Neutrophil (primary cell): ENCODE data around the gene PRDM11.

Experiments
- H3K27ac ChIP-seq: fragments of 200-600 bp; sonication (generic); 2 replicates; pipeline ENCODE4 v1.5.1; 2016; ENCODE audit warnings: mild to moderate bottlenecking, moderate library complexity
- H3K27me3 ChIP-seq: fragments of 200-600 bp; sonication (generic); 2 replicates; pipeline ENCODE4 v1.6.0; 2016; ENCODE audit warnings: mild to moderate bottlenecking
- H3K36me3 ChIP-seq: fragments of 200-600 bp; sonication (generic); 2 replicates; pipeline ENCODE4 v1.5.1; 2017
- H3K4me1 ChIP-seq, 2 experiments: fragments of 200-600 bp in 1 of 2; sonication (generic) in 1 of 2; 1 replicate in 1 of 2; 2 replicates in 1 of 2; pipeline versions ENCODE4 v1.5.1 to v1.6.1; 2013 to 2016; ENCODE audit warnings: low read depth in 1 of 2, low read length in 1 of 2, mild to moderate bottlenecking in 1 of 2, moderate library complexity in 1 of 2; ENCODE audit not compliant: control insufficient read depth in 1 of 2, insufficient read depth in 1 of 2
- H3K4me3 ChIP-seq, 2 experiments: fragments of 200-600 bp in 1 of 2; sonication (generic) in 1 of 2; 1 replicate in 1 of 2; 2 replicates in 1 of 2; pipeline ENCODE4 v1.5.1; 2013 to 2016; ENCODE audit warnings: low read depth in 1 of 2, low read length in 1 of 2, mild to moderate bottlenecking in 1 of 2, moderate library complexity in 1 of 2
- H3K9me3 ChIP-seq: fragments of 200-600 bp; sonication (generic); 2 replicates; pipeline ENCODE4 v1.5.1; 2016
- TF ChIP-seq, protein P1 (sequence below): fragments of 200-600 bp; sonication (generic); IDR thresholded peaks from 2 replicates; pipeline ENCODE4 v1.5.1; 2016; ENCODE audit warnings: antibody characterized with exemption

The PRDM11 gene

DNA sequence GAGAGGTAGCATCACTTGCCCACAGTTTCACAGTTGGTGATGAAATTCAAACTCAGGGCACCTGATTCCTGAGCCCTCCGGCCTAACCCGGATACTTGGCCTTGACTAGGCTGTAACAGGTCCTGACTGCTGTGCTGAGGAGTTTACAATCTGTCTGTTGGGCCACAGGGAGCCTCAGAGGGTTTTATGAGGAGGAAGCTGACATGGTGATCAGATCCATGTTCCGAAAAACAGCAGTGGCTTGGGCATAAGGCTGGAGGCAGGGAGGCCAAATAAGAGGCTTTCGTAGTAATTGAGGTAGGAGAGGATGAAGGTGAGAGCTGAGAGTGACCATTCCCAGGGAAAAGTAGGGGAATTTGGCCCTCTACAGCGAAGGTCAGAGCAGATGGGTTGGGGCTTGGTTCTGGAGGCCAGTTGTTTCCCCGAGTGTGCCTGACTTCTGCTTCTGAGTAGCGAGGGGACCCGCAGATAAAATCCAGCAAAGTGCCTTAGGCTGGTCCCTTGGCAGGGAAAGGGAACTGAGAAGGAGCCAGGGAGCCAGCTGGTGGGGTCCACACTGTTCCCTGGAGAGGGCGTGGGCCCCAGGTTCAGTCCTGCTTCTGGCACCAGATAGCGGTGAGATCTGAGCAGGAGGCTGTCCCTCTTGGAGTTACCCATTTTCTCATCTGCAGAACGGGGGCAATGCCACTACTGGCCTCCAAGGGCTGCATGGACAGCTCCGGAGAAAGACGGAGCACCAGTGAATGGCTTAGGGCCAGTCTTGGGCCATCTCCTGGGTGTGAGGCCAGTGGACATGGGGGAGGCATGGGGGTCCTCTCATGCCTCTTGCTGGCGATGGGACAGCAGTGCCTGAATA, 6.5 kb downstream of the PRDM11 start:
- TF ChIP-seq, protein P1, sequence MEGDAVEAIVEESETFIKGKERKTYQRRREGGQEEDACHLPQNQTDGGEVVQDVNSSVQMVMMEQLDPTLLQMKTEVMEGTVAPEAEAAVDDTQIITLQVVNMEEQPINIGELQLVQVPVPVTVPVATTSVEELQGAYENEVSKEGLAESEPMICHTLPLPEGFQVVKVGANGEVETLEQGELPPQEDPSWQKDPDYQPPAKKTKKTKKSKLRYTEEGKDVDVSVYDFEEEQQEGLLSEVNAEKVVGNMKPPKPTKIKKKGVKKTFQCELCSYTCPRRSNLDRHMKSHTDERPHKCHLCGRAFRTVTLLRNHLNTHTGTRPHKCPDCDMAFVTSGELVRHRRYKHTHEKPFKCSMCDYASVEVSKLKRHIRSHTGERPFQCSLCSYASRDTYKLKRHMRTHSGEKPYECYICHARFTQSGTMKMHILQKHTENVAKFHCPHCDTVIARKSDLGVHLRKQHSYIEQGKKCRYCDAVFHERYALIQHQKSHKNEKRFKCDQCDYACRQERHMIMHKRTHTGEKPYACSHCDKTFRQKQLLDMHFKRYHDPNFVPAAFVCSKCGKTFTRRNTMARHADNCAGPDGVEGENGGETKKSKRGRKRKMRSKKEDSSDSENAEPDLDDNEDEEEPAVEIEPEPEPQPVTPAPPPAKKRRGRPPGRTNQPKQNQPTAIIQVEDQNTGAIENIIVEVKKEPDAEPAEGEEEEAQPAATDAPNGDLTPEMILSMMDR: no peak
- peaks cover 1% of the 10 kb centered on the region for H3K27me3 ChIP-seq

DNA sequence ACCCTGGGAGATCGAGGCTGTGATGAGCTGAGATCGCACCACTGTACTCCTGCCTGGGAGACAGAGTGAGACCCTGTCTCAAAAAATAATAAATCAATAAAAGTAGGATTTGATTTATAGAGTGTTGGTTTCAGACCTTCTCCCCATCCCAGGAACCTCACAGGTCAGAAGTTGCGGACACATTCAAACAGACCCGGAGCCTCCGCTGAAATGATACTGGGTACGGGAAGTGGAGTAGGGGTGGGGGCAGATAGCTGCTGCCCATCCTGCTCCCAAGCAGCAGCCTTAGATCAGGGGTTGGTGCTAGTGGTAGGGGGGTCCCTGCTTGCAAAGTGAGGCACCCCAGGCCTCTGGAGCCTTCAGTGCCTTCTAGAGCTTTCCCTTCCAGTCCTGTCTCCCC, 7.8 kb downstream of the PRDM11 start:
- TF ChIP-seq, protein P1: no peak

More for the DNA sequence above, 6.5 kb downstream of the PRDM11 start:
- Histone ChIP-seq H3K4me3 (no peak overlapping the region), H3K9me3 (no peaks in the 10 kb centered on the region), H3K4me1 (peaks cover 0 to under 1% of the 10 kb centered on the region in 2 experiments), H3K36me3 (no peaks in the 10 kb centered on the region), H3K27ac (no peak overlapping the region)

DNA sequence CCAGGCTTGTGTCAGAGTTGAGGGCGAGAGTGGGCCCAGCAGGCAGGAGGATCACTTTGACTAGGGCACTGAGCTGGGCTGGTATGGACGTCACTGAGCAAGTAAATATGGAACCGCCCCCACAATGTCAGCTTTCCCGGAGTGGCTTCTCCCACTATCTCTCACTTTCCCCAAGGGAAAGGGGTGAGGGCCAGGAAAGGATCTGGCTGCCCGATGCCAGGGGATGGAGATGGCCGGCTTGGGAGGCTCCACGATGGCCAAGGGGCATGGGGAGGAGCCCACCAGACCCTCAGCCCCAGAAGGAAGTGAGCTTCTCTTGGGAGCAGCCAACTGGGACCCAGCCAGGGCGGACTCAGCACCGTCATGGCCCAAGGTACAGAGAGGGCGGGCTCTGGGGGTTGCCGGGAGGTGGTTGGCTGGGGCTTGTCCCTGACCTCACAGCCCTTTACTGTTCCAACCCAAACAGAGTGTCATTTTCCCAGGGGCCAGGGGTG, 8.7 kb downstream of the PRDM11 start:
- Histone ChIP-seq H3K36me3 (no peaks in the 10 kb centered on the region), H3K4me1 (no peaks in the 10 kb centered on the region), H3K27me3 (no peaks in the 10 kb centered on the region), H3K27ac (no peak overlapping the region), H3K4me3 (no peak overlapping the region), H3K9me3 (no peaks in the 10 kb centered on the region)
- TF ChIP-seq, protein P1: no peak

More for the DNA sequence above, 7.8 kb downstream of the PRDM11 start:
- H3K4me3 ChIP-seq: no peak overlapping the region
- no peaks in the 10 kb centered on the region for H3K9me3 ChIP-seq
- no peak overlapping the region for H3K27ac ChIP-seq
- no peaks in the 10 kb centered on the region for H3K4me1 ChIP-seq
- no peaks in the 10 kb centered on the region for H3K27me3 ChIP-seq
- no peaks in the 10 kb centered on the region for H3K36me3 ChIP-seq

DNA sequence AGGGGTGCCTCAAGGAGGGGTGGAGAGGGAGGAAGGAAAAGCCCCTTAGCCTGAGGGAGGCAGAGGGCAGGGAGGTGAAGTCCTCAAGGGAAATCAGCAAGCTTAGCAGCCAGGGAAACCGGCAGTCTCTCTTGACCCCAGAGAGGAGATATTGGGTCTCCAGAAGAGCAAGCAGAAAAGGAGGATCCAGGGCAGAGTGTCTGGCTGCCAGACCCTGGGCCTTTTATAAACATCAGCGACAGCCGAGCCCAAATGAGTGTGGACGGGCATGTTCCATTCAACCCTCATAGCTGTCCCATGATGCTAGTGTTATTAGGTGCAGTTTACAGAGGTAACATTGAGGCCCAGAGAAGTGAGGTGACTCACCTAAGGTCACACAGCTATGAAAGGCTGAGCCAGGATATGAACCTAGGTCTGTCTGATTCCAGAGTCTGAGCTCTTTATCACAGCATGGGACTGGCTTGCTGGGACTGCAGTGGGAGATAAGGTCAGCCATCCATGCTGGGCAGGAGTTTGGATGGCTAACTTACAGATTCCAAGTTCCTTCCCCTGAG, 9.3 kb downstream of the PRDM11 start:
- H3K27ac ChIP-seq: no peak overlapping the region
- no peaks in the 10 kb centered on the region for H3K4me1 ChIP-seq
- H3K27me3 ChIP-seq: no peaks in the 10 kb centered on the region
- H3K36me3 ChIP-seq: no peaks in the 10 kb centered on the region
- TF ChIP-seq, protein P1: no peak
- no peaks in the 10 kb centered on the region for H3K9me3 ChIP-seq
- H3K4me3 ChIP-seq: no peak overlapping the region

DNA sequence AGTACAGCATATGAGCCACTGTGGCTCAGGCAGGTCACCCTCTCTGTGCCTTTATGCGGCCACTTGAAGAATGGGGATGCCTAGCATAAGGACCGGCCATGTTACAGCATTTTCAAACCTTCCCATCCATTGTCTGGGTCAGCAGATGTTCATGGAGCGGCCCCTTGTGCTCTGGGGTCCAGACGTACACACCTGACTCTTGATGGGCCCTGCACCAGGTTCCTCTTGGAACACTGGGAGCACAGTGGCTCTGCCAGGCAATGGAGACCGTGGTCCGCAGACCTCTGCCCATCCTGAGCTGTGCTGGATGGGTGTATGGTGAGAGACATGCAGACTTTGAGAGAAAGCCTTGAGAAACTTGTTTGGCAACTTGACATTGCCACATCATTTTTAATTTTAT, 9.8 kb downstream of the PRDM11 start:
- Histone ChIP-seq H3K27ac (no peak overlapping the region), H3K4me1 (no peaks in the 10 kb centered on the region), H3K9me3 (no peaks in the 10 kb centered on the region), H3K4me3 (no peak overlapping the region), H3K27me3 (no peaks in the 10 kb centered on the region), H3K36me3 (no peaks in the 10 kb centered on the region)
- TF ChIP-seq, protein P1: no peak
